ENCODE data around the gene CROCC2. TPM values are rescaled to one million over a fixed set of nuclear protein-coding genes. Genes with fewer than 3 reads are reported as not detected.

The CROCC2 gene
- total RNA-seq, 4 donors from 2014 or later = 0.10 TPM; not detected in 3

- TF ChIP-seq CTCF (IDR thresholded peaks at IDR 0.05) = no peak
- no peak for TF ChIP-seq POLR2A (IDR thresholded peaks at IDR 0.05)
- intact Hi-C loops (cut with DNase I; ENCODE audit: low total_unique reads) = no loop called here
- peak in 1 of 2 donors; percentile 50 for DNase-seq (ENCODE audit: low spot score in 2 of 2)
- H3K4me3 ChIP-seq (ENCODE audit: low read depth, poor library complexity, severe bottlenecking) = no peak overlapping the region
- 41 to 44% methylated on average over 4 of the region's 4 CpGs for WGBS, 2 donors
Measured at GRCh38 chr2:240981280-240981679, 75.1 kb downstream of the CROCC2 start.

GRCh38 chr2:240981871-240982800, 76.0 kb downstream of the CROCC2 start:
- intact Hi-C loops (cut with DNase I; ENCODE audit: low total_unique reads) = no loop called here
- DNase-seq (ENCODE audit: low spot score in 2 of 2) = peak in 1 of 2 donors; percentile 83
- WGBS, 2 donors = 83 to 86% methylated on average over 25 of the region's 25 CpGs
- TF ChIP-seq CTCF (IDR thresholded peaks at IDR 0.05) (no peak), POLR2A (IDR thresholded peaks at IDR 0.05) (no peak)
- no peak overlapping the region for H3K4me3 ChIP-seq (ENCODE audit: low read depth, poor library complexity, severe bottlenecking)

- TF ChIP-seq CTCF (IDR thresholded peaks at IDR 0.05) (no peak), POLR2A (IDR thresholded peaks at IDR 0.05) (no peak)
- DNase-seq (ENCODE audit: low spot score in 2 of 2) = peak in 1 of 2 donors; percentile 81
- intact Hi-C loops (cut with DNase I; ENCODE audit: low total_unique reads) = no loop called here
- 89 to 92% methylated on average over 8 of the region's 8 CpGs for WGBS, 2 donors
- H3K4me3 ChIP-seq (ENCODE audit: low read depth, poor library complexity, severe bottlenecking) = no peak overlapping the region
Measured at GRCh38 chr2:240982821-240983281, 76.7 kb downstream of the CROCC2 start.

- WGBS, 2 donors = 1 to 41% methylated on average over 11 to 31 of the region's 45 CpGs
- TF ChIP-seq POLR2A (IDR thresholded peaks at IDR 0.05) = no peak
- no peak for TF ChIP-seq CTCF (IDR thresholded peaks at IDR 0.05)
- H3K4me3 ChIP-seq (ENCODE audit: low read depth, poor library complexity, severe bottlenecking) = no peak overlapping the region
- intact Hi-C loops (cut with DNase I; ENCODE audit: low total_unique reads) = no loop called here
- peak in 1 of 2 donors; percentile 81 for DNase-seq (ENCODE audit: low spot score in 2 of 2)
Measured at GRCh38 chr2:240983361-240983995, 77.3 kb downstream of the CROCC2 start.

- peak in 1 of 2 donors; percentile 82 for DNase-seq (ENCODE audit: low spot score in 2 of 2)
- 62 to 64% methylated on average over 15 to 18 of the region's 18 CpGs for WGBS, 2 donors
- no peak overlapping the region for H3K4me3 ChIP-seq (ENCODE audit: low read depth, poor library complexity, severe bottlenecking)
- TF ChIP-seq POLR2A (IDR thresholded peaks at IDR 0.05) = no peak
- no peak for TF ChIP-seq CTCF (IDR thresholded peaks at IDR 0.05)
- intact Hi-C loops (cut with DNase I; ENCODE audit: low total_unique reads) = no loop called here
Measured at GRCh38 chr2:240983996-240984498, 77.9 kb downstream of the CROCC2 start.

Data from lower leg skin (tissue), 4 donors.